Hepatocyte (in vitro differentiated cells): Measurements from ENCODE around the gene OR9Q1. TPM values are rescaled to one million over a fixed set of nuclear protein-coding genes. Genes with fewer than 3 reads are reported as not detected.

Experiments
- DNase-seq: peaks from one replicate; pipeline ENCODE4 v3.0.0-alpha.2; 2016; ENCODE audit warnings: low spot score
- H2AFZ ChIP-seq: fragments of 200-600 bp; sonication (generic); 2 replicates; pipeline ENCODE4 v1.6.0; 2016; ENCODE audit warnings: antibody characterized with exemption, mild to moderate bottlenecking
- H3K27ac ChIP-seq: fragments of 200-600 bp; sonication (generic); 2 replicates; pipeline ENCODE4 v1.5.1; 2016; ENCODE audit warnings: mild to moderate bottlenecking
- H3K27me3 ChIP-seq: fragments of 200-600 bp; sonication (generic); 2 replicates; pipeline ENCODE4 v1.6.1; 2016
- H3K36me3 ChIP-seq: fragments of 200-600 bp; sonication (generic); replicated peaks from 2 replicates; pipeline ENCODE4 v1.5.1; 2016; ENCODE audit warnings: low read depth; ENCODE audit not compliant: insufficient read depth
- H3K4me1 ChIP-seq: fragments of 200-600 bp; sonication (generic); 2 replicates; pipeline ENCODE4 v1.5.1; 2016; ENCODE audit warnings: mild to moderate bottlenecking, moderate library complexity; ENCODE audit not compliant: insufficient read depth
- H3K4me2 ChIP-seq: fragments of 200-600 bp; sonication (generic); 2 replicates; pipeline ENCODE4 v1.6.0; 2016
- H3K4me3 ChIP-seq: fragments of 200-600 bp; sonication (generic); 2 replicates; pipeline ENCODE4 v1.5.1; 2016; ENCODE audit warnings: mild to moderate bottlenecking
- H3K79me2 ChIP-seq: fragments of 200-600 bp; sonication (generic); 2 replicates; pipeline ENCODE4 v1.6.0; 2017; ENCODE audit warnings: mild to moderate bottlenecking
- H3K9me2 ChIP-seq: fragments of 200-600 bp; sonication (generic); replicated peaks from 2 replicates; pipeline ENCODE4 v1.6.0; 2017; ENCODE audit warnings: mild to moderate bottlenecking; ENCODE audit not compliant: insufficient read depth
- H3K9me3 ChIP-seq: fragments of 200-600 bp; sonication (generic); 2 replicates; pipeline ENCODE4 v1.5.1; 2016; ENCODE audit warnings: low read depth, mild to moderate bottlenecking
- H4K20me1 ChIP-seq: fragments of 200-600 bp; sonication (generic); 2 replicates; pipeline ENCODE4 v1.6.0; 2016; ENCODE audit warnings: mild to moderate bottlenecking; ENCODE audit not compliant: insufficient read depth, poor library complexity, severe bottlenecking
- EZH2 ChIP-seq: fragments of 200-600 bp; sonication (generic); IDR thresholded peaks from 2 replicates; pipeline ENCODE4 v1.6.1; 2016; ENCODE audit warnings: antibody characterized with exemption, mild to moderate bottlenecking, borderline replicate concordance
- EZH2phosphoT487 ChIP-seq: fragments of 200-600 bp; sonication (generic); IDR thresholded peaks from one replicate; pipeline ENCODE4 v1.6.1; 2018; ENCODE audit warnings: antibody characterized with exemption, mild to moderate bottlenecking, low read depth, moderate library complexity; ENCODE audit not compliant: unreplicated experiment, severe bottlenecking
- WGBS: methylation state at CpG from one replicate; pipeline ENCODE4 v1.1.6; 2016; ENCODE audit warnings: low lambda C conversion rate; ENCODE audit errors: missing lambda C conversion rate; 5-methylcytosine and 5-hydroxymethylcytosine counted together
- polyA plus RNA-seq: library from polyadenylated mRNA; unstranded; fragments of >200 nt; fragmentation: Nextera tagmentation; extraction: Ambion mirVana; gene quantifications from 2 replicates; pipeline ENCODE4 v1.2.1, GENCODE V29; 2016
- total RNA-seq: library from RNA; depleted of rRNA; stranded (reverse); fragments of >200 nt; gene quantifications from 2 replicates; pipeline ENCODE4 v1.2.3, GENCODE V29; 2014
- TF ChIP-seq, protein P1 (sequence below): fragments of 200-600 bp; sonication (generic); IDR thresholded peaks from 2 replicates; pipeline ENCODE4 v1.5.1; 2016; ENCODE audit warnings: antibody characterized with exemption, mild to moderate bottlenecking; ENCODE audit not compliant: poor library complexity

The OR9Q1 gene
- total and polyA plus RNA-seq, 2 experiments from 2014 or later: not detected

DNA sequence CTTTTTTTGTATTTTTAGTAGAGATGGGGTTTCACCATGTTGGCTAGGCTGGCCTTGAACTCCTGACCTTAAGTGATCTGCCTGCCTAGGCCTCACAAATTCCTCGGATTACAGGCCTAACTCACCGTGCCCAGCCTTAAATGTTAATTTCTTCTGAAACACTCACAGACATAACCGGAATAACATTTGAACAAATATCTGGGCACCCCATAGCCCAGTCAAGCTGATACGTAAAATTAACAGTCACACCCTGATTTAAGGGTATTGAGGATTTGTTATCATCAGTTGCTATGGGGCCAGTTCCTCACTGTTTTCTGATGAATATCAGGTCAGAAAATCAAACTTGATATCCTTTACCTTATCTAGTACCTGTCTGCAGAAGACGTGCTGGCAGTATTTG lies 23.0 kb upstream of the OR9Q1 start:
- TF ChIP-seq, protein P1, sequence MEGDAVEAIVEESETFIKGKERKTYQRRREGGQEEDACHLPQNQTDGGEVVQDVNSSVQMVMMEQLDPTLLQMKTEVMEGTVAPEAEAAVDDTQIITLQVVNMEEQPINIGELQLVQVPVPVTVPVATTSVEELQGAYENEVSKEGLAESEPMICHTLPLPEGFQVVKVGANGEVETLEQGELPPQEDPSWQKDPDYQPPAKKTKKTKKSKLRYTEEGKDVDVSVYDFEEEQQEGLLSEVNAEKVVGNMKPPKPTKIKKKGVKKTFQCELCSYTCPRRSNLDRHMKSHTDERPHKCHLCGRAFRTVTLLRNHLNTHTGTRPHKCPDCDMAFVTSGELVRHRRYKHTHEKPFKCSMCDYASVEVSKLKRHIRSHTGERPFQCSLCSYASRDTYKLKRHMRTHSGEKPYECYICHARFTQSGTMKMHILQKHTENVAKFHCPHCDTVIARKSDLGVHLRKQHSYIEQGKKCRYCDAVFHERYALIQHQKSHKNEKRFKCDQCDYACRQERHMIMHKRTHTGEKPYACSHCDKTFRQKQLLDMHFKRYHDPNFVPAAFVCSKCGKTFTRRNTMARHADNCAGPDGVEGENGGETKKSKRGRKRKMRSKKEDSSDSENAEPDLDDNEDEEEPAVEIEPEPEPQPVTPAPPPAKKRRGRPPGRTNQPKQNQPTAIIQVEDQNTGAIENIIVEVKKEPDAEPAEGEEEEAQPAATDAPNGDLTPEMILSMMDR: no peak
- no peak for TF ChIP-seq EZH2phosphoT487
- no peak for TF ChIP-seq EZH2
- Histone ChIP-seq H3K27ac (no peak overlapping the region), H3K36me3 (no peaks in the 10 kb centered on the region), H3K9me3 (no peaks in the 10 kb centered on the region), H3K79me2 (no peaks in the 10 kb centered on the region), H3K27me3 (no peaks in the 10 kb centered on the region), H3K9me2 (no peaks in the 10 kb centered on the region), H2AFZ (no peak overlapping the region), H3K4me2 (no peak overlapping the region), H3K4me1 (no peaks in the 10 kb centered on the region), H4K20me1 (no peaks in the 10 kb centered on the region), H3K4me3 (no peak overlapping the region)
- no peak for DNase-seq
- 88% methylated on average over 4 of the region's 5 CpGs for WGBS

DNA sequence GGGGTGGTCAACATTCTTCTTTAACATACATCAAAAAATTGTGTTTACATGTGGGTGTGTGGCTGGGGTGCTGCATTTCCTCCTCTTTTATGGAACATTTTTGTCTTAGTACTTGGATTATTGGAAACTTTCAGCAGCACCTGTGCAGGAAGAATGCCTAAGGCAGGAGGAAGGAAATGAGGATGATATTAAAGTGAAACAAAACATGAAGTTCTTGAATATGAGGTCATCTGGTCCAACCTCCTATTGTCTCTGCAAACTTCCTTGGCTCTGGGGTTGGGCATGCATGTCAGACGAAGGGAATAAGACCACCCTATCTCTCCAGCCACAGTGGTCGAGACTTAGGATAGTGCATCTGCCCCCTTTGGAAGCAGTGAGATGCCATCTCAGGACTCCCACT lies 20.6 kb upstream of the OR9Q1 start:
- no peak overlapping the region for H3K4me2 ChIP-seq
- no peaks in the 10 kb centered on the region for H3K4me1 ChIP-seq
- no peaks in the 10 kb centered on the region for H3K36me3 ChIP-seq
- no peak overlapping the region for H3K4me3 ChIP-seq
- no peaks in the 10 kb centered on the region for H3K27me3 ChIP-seq
- H3K27ac ChIP-seq: no peak overlapping the region
- H3K9me2 ChIP-seq: no peaks in the 10 kb centered on the region
- no peaks in the 10 kb centered on the region for H3K9me3 ChIP-seq
- no peak for DNase-seq
- H2AFZ ChIP-seq: no peak overlapping the region
- H4K20me1 ChIP-seq: no peaks in the 10 kb centered on the region
- H3K79me2 ChIP-seq: no peaks in the 10 kb centered on the region
- 73% methylated on average over 2 of the region's 2 CpGs for WGBS
- TF ChIP-seq EZH2 (no peak), EZH2phosphoT487 (no peak)
- TF ChIP-seq, protein P1: no peak

DNA sequence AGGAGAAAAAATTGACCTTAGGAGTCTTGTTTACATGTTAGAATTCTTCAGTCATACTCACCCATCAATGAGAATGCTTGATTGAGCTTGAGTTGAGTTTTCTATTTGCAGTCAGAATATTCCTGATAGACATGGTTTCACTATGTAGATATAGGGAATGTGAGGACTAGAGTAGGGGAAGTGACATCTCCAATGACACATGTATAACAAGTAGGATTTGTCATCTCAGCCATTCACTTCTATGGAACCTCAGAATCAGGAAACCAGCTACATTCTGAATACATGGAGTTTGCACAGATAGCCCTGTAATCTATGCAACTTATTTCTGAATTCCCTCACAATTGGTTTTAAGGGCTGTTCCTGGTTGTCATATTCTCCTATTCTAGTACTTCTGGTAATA lies 20.1 kb upstream of the OR9Q1 start:
- no peaks in the 10 kb centered on the region for H3K9me2 ChIP-seq

More for the DNA sequence above, 20.1 kb upstream of the OR9Q1 start:
- Histone ChIP-seq H3K4me1 (no peaks in the 10 kb centered on the region), H3K9me3 (no peaks in the 10 kb centered on the region), H2AFZ (no peak overlapping the region), H3K27me3 (no peaks in the 10 kb centered on the region), H3K27ac (no peak overlapping the region), H3K4me2 (no peak overlapping the region), H4K20me1 (no peaks in the 10 kb centered on the region), H3K36me3 (no peaks in the 10 kb centered on the region), H3K79me2 (no peaks in the 10 kb centered on the region), H3K4me3 (no peak overlapping the region)
- TF ChIP-seq EZH2 (no peak), EZH2phosphoT487 (no peak)
- TF ChIP-seq, protein P1: no peak
- DNase-seq: no peak
